GM21529 (cell line): ENCODE measurements around the gene IDH3B.

ENCODE experiments used
- ATAC-seq: cut with Tn5 transposase; IDR thresholded peaks from one replicate; pipeline ENCODE4 v1.9.1; 2021; ENCODE audit not compliant: unreplicated experiment

The IDH3B gene

GRCh38 chr20:2658414-2659354, 5.3 kb downstream of the IDH3B start:
- no peak for ATAC-seq

GRCh38 chr20:2657674-2658073, 6.3 kb downstream of the IDH3B start:
- no peak for ATAC-seq

- ATAC-seq: no peak
Measured at GRCh38 chr20:2657241-2657640, 6.8 kb downstream of the IDH3B start.

GRCh38 chr20:2656471-2657117, 7.4 kb downstream of the IDH3B start:
- no peak for ATAC-seq

GRCh38 chr20:2655331-2656116, 8.5 kb downstream of the IDH3B start:
- ATAC-seq: no peak

- no peak for ATAC-seq
Measured at GRCh38 chr20:2654831-2655230, 9.2 kb downstream of the IDH3B start.

GRCh38 chr20:2654384-2654822, 9.6 kb downstream of the IDH3B start:
- no peak for ATAC-seq

- no peak for ATAC-seq
Measured at GRCh38 chr20:2653556-2654383, 10.2 kb downstream of the IDH3B start.

GRCh38 chr20:2652724-2653555, 11.1 kb downstream of the IDH3B start:
- ATAC-seq: peak; percentile 47

GRCh38 chr20:2651772-2652723, 12.0 kb downstream of the IDH3B start, which contains the start of gene NOP56:
TSS of gene NOP56 (plus strand) at chr20:2652632. CDS start at chr20:2652661, 29 bp downstream.
- peak; percentile 74 for ATAC-seq

GRCh38 chr20:2643708-2644107, 20.3 kb downstream of the IDH3B start:
- ATAC-seq: no peak

- no peak for ATAC-seq
Measured at GRCh38 chr20:2640899-2641298, 23.1 kb downstream of the IDH3B start.

- no peak for ATAC-seq
Measured at GRCh38 chr20:2640260-2640659, 23.8 kb downstream of the IDH3B start.

GRCh38 chr20:2637246-2637645, 26.8 kb downstream of the IDH3B start:
- ATAC-seq: no peak

- ATAC-seq: no peak
Measured at GRCh38 chr20:2633381-2633780, 30.6 kb downstream of the IDH3B start.

GRCh38 chr20:2631228-2631627, 32.8 kb downstream of the IDH3B start:
- ATAC-seq: no peak

- ATAC-seq: no peak
Measured at GRCh38 chr20:2626853-2627541, 37.0 kb downstream of the IDH3B start.

- no peak for ATAC-seq
Measured at GRCh38 chr20:2625062-2625461, 39.0 kb downstream of the IDH3B start.
